Muscle of back (tissue), 13 donors: ENCODE data around the gene OR5B2. TPM values are rescaled to one million over a fixed set of nuclear protein-coding genes. Genes with fewer than 3 reads are reported as not detected.
"Not testable (repeated sequence)": the region's sequence is repeated elsewhere in the genome, so short reads cannot be mapped to it uniquely, and the experiment has no call there.

Source experiments
- DNase-seq, 3 donors: peaks; one replicate each; pipeline versions ENCODE4 v3.0.0 to v3.0.0-alpha.2; 2013
- long read RNA-seq, 9 donors: transcript quantifications; one replicate each; lab custom pipeline, GENCODE V29; 2026
- polyA plus RNA-seq, 10 donors: library from polyadenylated mRNA; unstranded; fragments of 120-200 nt; gene quantifications; one replicate each; pipeline ENCODE4 v1.2.1, GENCODE V29; 2013; ENCODE audit not compliant: insufficient read length in 10 of 10

The OR5B2 gene
- polyA plus RNA-seq, result not detected
- long read RNA-seq, donor 1, result 0 reads
- long read RNA-seq, donor 2, result 0 reads
- long read RNA-seq, donor 3, result 0 reads
- long read RNA-seq, donor 4, result 0 reads
- long read RNA-seq, donor 5, result 0 reads
- long read RNA-seq, donor 6, result 0 reads
- long read RNA-seq, donor 7, result 0 reads
- long read RNA-seq, donor 8, result 0 reads
- long read RNA-seq, donor 9, result 0 reads

DNA sequence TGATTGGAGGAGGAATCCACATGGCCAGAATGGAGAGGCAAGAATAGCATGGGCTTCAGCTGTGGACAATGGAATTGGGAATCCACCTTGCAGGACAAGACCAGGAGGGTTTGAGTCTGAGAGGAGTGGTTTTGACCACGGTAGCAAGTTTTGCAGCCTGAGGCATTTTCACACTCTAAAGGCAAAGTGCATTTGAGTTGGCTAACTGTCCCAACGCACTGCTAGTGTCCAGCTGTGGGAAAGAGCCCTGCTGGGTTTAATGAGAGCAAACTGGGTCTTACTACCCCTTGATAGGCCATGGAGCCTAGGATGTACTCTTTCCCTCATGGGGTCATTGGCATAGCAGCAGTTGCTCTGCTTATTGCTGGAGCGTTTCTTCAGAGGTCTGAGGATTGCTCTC lies at the start of gene OR5B2:
TSS of gene OR5B2 (minus strand) at position 101 of the 400 bp plus-strand sequence. CDS start 4,860 bp downstream, outside the sequence.
- no peak for DNase-seq

DNA sequence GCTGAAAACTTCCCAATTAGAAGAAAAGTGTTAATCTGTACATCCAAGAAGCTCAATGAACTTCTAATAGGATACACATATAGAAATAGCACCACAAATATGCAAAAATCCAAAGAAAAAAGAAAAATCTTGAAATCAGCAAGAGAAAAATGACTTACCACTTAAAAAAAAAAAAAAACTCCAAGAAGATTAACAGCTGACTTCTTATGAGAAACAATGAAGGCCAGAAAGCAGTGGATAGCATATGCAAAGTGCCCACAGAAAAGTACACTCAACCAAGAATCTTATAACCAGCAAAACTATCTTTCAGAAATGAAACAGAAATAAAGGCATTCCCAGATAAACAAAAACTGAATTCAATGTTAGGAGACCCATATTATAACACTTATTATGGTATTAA lies 44.0 kb upstream of the OR5B2 start:
- no peak for DNase-seq

DNA sequence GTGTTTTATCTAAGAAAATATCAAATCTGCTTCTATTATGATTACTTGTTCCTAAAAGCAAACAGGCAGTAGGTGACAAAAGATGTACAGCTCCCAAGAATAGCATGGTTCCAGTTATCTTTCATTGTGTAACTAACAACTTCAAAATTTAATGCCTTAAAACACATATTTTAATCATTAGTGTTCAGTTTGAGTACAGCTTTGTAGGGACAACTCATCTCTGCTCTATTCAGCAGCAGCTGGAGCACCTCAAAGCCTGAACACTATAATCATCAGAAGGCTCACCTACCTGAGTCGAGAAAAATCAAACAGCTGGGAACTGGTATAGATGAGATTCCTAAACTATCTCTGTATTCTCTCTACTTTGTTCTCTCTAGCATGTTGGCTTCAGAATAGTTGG lies 38.4 kb upstream of the OR5B2 start:
- DNase-seq, result no peak

DNA sequence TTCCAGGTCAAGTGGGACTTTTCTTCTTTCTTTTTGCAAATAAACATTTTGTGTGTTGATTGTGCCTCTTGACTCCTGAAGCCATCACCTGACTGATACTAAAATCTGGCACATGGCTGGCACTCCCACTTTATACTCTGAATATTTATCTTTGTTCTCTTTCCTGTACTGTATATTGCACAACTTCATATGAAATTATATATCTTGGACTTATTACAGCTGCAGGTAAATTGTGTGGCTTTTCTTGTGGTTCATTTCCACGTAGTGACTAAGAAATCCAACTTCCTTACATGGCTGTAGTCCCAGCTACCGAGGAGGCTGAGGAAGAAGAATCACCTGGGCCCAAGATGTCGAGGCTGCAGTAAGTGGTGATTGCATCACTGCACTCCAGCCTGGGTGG lies 37.8 kb upstream of the OR5B2 start:
- DNase-seq, result no peak

DNA sequence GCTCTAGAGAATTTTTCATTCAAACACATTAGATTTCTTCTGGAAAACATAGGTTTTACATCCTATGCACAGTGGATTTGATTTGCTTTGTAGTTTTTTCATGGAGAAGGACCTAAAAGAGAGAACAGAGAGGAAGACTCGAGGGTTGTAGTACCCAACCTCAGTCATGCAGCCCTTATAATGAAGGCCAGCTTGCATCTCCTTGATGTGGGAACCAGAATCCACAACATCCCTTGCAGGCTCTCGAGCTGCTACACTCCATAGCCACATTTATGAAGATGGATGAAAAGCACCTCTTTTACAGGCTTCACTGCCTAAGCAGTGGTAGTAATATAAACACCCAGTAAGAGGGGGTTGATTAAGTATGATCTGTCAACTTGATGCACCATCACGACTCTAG lies 23.7 kb upstream of the OR5B2 start:
- DNase-seq, result no peak

DNA sequence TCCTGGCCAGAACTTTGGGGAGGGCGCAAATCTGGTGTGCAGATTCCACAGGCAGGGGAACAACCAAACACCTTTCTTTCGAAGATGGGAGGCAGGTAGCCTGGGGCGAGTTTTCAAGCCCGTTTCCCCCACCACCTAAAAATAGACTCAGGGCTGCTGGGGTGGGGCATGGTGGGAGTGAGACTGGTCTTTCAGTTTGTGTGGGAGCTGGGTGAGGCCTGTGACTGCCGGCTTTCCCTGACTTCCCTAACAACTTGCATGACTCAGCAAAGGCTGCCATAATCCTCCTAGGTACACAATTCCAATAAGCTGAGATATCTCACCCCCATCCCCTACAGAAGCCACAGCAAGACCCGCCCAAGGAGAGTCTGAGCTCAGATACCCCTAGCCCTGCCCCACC lies 18.4 kb upstream of the OR5B2 start:
- DNase-seq, result no peak

DNA sequence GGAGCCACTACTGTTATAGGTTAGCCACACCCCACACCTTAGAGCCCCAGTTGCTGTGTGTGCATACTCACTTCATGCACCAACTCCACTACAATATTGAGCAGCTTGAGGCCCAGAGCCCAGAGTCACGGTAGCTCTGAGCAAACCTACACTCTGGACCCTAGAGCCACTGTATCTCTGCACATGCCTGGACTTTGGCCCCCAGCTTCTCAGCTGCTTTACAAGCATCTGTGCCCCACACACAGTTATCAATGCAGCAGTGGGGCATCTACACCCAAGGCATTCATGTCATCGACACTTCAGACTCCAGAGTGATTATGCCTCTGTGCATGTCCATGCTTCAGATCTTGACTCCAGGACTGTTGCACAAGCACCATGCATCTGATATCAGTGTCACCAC lies 16.4 kb upstream of the OR5B2 start:
- DNase-seq, result no peak

DNA sequence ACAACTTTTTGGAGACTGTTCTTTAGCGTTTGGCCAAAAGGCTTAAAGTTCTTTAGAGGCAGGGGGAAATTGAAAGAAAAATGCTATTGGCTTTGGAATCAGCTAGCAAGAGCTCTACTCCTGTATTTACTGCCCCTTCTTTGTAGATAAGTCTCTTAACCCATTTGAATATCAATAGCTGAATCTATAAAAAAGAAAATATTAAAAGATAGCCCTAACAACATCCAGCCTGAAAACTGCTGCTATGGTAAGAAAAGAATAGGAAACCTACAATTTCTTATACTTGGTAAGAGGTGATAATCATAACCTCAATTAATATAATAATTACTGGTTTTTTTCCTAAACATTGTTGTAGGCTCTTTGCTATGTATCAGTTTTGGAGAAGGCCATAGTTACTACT lies 14.2 kb upstream of the OR5B2 start, which contains the start of gene OR5B12:
TSS of gene OR5B12 (minus strand) at position 101 of the 400 bp plus-strand sequence. CDS start 2,085 bp downstream, outside the sequence.
- no peak for DNase-seq

DNA sequence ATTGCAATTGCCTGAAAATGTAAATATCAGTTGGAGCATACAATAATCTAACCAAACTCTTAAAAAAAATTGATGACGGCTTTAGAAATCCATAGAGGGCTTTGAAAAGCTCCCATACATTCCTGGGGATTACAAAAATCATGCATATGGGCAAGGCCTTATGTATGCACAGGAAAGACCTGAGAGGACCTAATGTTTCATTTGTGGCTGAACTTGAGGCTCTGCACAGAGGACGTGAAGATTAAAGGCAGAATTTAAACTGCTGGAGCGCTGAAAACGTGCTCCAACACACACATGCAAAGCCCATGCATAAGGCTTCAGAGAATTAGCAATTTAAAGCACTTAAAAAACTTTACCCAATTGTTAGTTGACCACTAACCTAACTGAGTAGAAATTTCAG lies 10.6 kb upstream of the OR5B2 start:
- DNase-seq, result no peak

DNA sequence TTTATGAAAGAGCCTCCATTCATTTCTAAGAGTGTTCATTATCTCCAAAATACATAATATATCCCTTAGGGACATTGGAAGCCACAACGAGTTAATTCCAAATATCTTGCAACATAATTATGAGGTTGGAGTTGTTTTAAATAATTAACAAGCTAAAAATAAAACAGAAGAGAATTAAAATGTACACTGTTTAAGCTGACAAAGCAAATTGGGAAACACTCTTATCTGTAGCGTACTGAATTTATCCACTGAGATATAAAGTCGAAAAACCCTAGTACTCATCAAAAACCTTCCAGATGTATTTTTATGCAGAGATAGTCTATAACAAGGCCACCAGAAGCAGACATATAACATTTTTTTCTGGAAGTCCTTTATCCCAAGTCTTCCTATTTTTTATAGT lies 6.3 kb upstream of the OR5B2 start:
- no peak for DNase-seq

DNA sequence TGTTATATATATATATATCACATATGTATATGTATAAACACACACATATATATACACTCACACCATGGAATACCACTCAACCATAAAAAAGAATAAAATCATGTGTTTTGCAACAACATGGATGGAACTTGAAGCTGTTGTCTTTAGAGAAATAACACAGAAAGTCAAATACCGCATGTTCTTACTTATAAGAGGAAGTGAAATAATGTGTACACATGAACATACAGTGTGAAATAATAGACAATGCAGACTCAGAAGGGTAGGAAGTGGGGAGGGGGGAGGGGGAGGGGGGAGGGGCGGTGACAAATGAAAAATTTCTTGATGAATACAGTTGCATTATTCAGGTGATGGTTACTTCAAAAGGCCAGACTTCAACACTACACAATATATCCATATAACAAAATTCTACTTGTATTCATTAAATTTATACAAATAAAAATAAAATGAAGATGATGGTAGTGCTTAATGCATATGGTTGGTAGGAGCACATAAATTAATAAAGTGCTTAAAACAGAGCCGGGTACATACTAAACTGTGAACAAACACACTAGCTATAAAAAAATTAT lies 5.8 kb upstream of the OR5B2 start:
- DNase-seq, result no peak

DNA sequence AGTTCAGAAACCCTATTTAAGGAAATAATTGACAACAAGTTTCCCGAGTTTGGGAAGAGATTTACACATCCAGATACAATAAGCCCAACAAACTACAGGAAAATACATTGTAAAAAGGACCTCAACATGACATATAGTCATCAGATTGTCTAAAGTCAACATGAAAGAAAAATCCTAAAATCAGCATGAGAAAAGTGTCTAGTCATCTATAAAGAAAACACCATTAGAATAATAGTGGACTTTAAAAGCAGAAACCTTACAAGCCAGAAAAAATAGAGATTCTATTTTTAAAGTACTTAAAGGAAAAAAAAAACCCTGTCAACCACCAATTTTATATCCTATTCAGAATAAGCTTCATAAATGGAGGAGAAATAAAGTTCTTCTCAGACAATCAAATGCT lies 1.4 kb upstream of the OR5B2 start:
- no peak for DNase-seq

DNA sequence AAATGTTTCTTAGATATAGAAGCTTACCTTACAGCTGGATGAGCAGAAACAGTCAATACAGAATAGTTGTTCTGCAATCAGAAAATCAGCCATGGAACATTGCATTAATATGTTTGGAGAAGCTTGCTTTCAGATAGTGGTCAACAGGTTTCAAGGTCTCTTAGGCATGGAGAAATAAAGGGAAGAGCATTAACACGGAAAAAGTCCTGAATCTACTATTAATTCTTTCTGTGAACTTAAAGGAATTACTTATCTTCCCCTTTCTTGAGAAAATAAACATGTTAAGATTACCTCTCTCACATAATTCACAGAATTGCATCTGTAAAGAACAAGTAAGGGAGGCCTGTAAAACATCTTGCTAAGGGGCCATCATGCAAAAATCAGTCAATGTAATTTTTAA lies 21.1 kb downstream of the OR5B2 start, which contains the start of gene OR5B3:
TSS of gene OR5B3 (minus strand) at position 101 of the 400 bp plus-strand sequence. CDS start 3,465 bp downstream, outside the sequence.
- DNase-seq, result no peak

DNA sequence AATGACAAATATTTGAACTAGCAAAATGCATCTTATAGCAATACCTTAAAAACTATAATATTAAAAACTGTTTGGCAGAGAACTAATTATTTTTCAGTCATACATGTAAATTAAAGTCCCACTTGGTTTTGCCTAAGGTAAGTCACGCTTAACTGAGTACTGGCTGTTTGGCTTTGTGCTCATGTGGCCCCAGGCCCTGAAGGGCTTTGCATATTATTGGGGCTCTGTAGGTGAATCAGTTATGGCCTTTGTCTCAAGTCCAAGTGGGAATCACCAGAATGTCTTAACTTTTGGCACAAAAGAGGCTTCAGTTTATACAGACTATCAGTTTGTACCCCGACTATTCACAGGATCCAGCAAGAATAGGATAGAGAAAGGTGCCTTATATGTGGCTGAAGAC lies 28.3 kb downstream of the OR5B2 start:
- not testable (repeated sequence) for DNase-seq

DNA sequence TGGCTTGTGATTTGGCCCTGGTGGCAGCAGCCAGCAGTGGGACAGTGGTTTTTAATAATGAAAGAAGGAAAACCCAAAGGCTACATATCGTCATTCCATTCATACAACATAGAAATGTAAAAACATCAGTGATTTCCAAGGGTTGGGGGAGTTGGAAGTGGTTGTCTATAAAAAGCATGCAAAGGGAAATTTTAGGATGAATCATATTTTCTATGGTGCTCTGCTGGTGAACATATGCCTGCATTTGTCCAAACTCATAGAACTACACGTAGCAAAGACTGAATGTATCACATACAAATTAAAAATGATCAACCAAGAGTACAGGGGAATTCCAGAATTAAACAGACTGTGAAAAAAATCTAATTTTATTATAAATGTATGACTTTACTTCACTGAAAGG lies 32.3 kb downstream of the OR5B2 start:
- DNase-seq, result no peak

DNA sequence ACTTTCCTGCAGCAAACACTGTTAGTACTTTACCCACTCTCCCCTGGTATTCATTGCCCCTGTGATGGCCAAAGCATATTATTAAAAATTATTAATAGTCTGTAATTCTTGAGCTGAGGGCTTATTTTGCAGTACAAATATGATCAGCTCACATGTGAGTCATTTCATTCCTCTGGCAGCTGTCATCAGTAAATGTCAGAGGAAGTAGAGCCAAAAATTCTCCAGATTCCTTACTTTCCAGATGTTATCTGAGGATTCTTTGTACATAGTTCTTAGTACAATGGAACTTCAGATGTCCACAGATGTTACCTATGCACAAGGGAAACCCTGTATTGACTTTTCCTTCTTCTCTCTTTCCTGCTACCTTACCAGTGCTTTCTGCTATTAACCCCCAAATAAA lies 33.7 kb downstream of the OR5B2 start:
- peak in 1 of 3 donors; percentile 12 for DNase-seq

DNA sequence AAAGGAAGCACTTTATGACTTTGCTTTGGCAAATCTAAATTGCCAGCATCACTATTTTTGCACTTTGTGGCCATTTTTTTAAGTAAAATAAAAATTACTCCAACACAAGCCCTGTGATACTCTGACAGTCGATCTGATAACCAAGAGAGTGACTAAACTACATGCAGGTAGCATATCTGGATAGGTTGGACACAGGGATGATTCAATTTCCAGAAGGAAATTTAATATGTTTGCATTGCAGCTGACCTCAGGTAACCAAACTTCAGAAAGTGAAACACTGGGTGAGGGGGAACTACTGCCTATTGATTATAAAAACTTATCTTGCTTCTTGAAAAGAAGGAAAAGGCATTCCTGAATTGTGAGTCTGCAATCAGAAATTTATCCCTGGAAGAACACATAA lies 35.2 kb downstream of the OR5B2 start:
- no peak for DNase-seq

DNA sequence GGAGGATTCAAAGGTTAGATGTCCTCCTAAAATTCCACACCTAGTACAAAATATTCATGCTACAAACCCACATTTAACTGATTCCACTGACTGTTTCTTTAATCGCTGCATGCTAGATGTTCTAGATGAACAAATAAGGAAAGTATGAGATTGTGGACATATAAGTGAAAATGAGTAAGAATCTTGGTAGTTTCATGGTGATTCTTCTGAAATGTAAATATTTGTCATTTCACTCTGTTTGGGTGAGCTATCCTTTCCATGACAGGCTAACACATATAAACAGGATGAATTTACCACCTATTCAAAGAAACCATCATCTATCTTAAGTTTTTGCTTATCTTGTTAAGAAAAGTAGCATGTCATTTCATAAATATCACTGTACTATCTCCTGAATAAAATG lies 36.0 kb downstream of the OR5B2 start:
- no peak for DNase-seq

DNA sequence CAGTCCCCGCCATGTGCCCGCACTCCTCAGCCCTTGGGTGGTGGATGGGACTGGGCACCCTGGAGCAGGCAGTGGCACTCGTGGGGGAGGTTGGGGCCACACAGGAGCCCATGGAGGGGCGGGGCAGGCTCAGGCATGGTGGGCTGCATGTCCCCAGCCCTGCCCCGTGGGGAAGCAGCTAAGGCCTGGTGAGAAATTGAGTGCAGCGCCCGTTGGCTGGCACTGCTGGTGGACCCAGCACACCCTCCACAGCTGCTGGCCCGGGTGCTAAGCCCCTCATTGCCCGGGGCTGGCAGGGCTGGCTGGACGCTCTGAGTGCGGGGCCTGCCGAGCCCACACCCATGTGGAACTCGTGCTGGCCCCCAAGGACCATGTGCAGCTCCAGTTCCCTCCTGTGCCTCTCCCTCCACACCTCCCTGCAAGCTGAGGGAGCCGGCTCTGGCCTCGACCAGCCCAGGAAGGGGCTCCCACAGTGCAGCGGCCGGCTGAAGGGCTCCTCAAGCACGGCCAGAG lies 37.3 kb downstream of the OR5B2 start:
- DNase-seq, result no peak
